IMR-90 (cell line): ENCODE data around the gene COL4A1. TPM values are rescaled to one million over a fixed set of nuclear protein-coding genes. Genes with fewer than 3 reads are reported as not detected.

ENCODE experiments used
- ATAC-seq: fragments of 200-7000 bp; cut with Tn5 transposase; 2 replicates; pipeline ENCODE4 v1.9.1; 2020; ENCODE audit warnings: low read depth, mild to moderate bottlenecking, moderate library complexity
- BruUV-seq: library from RNA; stranded (reverse); fragments of 400-500 nt; replicated peaks from 2 replicates; lab custom pipeline; 2021; lab: Mats Ljungman, UMichigan
- CTCF ChIA-PET: fragments of 300-600 bp; formaldehyde crosslinking; extraction: SDS; loops from one replicate; lab custom pipeline; 2021; ENCODE audit warnings: antibody characterized with exemption; lab: Yijun Ruan, JAX
- POLR2A ChIA-PET: fragments of 300-600 bp; sonication (Branson Sonifier 250); formaldehyde crosslinking; loops from one replicate; lab custom pipeline; 2022; ENCODE audit warnings: antibody characterized with exemption; ENCODE audit not compliant: unreplicated experiment; lab: Charles Lee
- DNase-seq: peaks from one replicate; pipeline ENCODE4 v3.0.0; 2013
- H2AFZ ChIP-seq: replicated peaks from 2 replicates; pipeline ENCODE3; 2013; ENCODE audit warnings: low read length, mild to moderate bottlenecking; ENCODE audit not compliant: poor library complexity
- H2AK5ac ChIP-seq: 2 replicates; pipeline ENCODE4 v1.6.1; 2013; ENCODE audit warnings: low read depth, low read length, inconsistent platforms
- H2AK9ac ChIP-seq: replicated peaks from 2 replicates; pipeline ENCODE3; 2013; ENCODE audit warnings: mild to moderate bottlenecking, low read depth, low read length, moderate library complexity; ENCODE audit not compliant: poor library complexity
- H2BK120ac ChIP-seq: 2 replicates; pipeline ENCODE4 v1.6.1; 2013; ENCODE audit warnings: low read depth, low read length, inconsistent platforms
- H2BK15ac ChIP-seq: 3 replicates; pipeline ENCODE4 v1.6.1; 2013; ENCODE audit warnings: low read depth, low read length, inconsistent platforms
- H2BK20ac ChIP-seq: 2 replicates; pipeline ENCODE4 v1.6.1; 2013; ENCODE audit warnings: low read depth, mild to moderate bottlenecking, inconsistent platforms, low read length, moderate library complexity
- H2BK5ac ChIP-seq: 2 replicates; pipeline ENCODE4 v1.6.1; 2013; ENCODE audit warnings: mild to moderate bottlenecking, low read depth, low read length, inconsistent platforms; ENCODE audit not compliant: poor library complexity, severe bottlenecking
- H3K14ac ChIP-seq: replicated peaks from 2 replicates; pipeline ENCODE4 v1.6.1; 2013; ENCODE audit warnings: low read depth, low read length, inconsistent platforms
- H3K18ac ChIP-seq: 2 replicates; pipeline ENCODE4 v1.6.1; 2013; ENCODE audit warnings: low read depth, low read length, control low read depth
- H3K23ac ChIP-seq: 2 replicates; pipeline ENCODE4 v1.6.1; 2013; ENCODE audit warnings: low read depth, low read length, inconsistent platforms
- H3K27ac ChIP-seq: 2 replicates; pipeline ENCODE4 v1.5.1; 2013; ENCODE audit warnings: mild to moderate bottlenecking, control low read depth, low read length; ENCODE audit not compliant: insufficient read depth
- H3K27me3 ChIP-seq: 2 replicates; pipeline ENCODE4 v1.6.1; 2013; ENCODE audit warnings: low read length; ENCODE audit not compliant: control insufficient read depth, insufficient read depth
- H3K36me3 ChIP-seq: 2 replicates; pipeline ENCODE4 v1.6.1; 2013; ENCODE audit warnings: low read length, mixed read lengths; ENCODE audit not compliant: control insufficient read depth, insufficient read depth
- H3K4ac ChIP-seq: 2 replicates; pipeline ENCODE4 v1.6.1; 2013; ENCODE audit warnings: low read depth, low read length, inconsistent platforms
- H3K4me1 ChIP-seq: 2 replicates; pipeline ENCODE4 v1.6.1; 2013; ENCODE audit warnings: low read length, mixed read lengths; ENCODE audit not compliant: control insufficient read depth, insufficient read depth
- H3K4me2 ChIP-seq: 2 replicates; pipeline ENCODE4 v1.6.1; 2013; ENCODE audit warnings: low read depth, mild to moderate bottlenecking, control low read depth, low read length, moderate library complexity
- H3K4me3 ChIP-seq: 2 replicates; pipeline ENCODE4 v1.5.1; 2013; ENCODE audit warnings: low read depth, mild to moderate bottlenecking, control low read depth, low read length, moderate library complexity; ENCODE audit not compliant: insufficient read depth
- H3K56ac ChIP-seq: 2 replicates; pipeline ENCODE4 v1.6.1; 2013; ENCODE audit warnings: low read length, inconsistent platforms; ENCODE audit not compliant: insufficient read depth; ENCODE audit errors: extremely low read depth
- H3K79me1 ChIP-seq, 2 experiments: 2 replicates each; pipeline ENCODE4 v1.6.1; 2013; ENCODE audit warnings: low read length in 2 of 2, inconsistent platforms in 1 of 2, low read depth in 1 of 2
- H3K9ac ChIP-seq: 2 replicates; pipeline ENCODE4 v1.6.1; 2013; ENCODE audit warnings: low read depth, low read length, control low read depth
- H3K9me1 ChIP-seq: 2 replicates; pipeline ENCODE4 v1.6.1; 2013; ENCODE audit warnings: low read length, inconsistent platforms; ENCODE audit not compliant: insufficient read depth
- H3K9me3 ChIP-seq: 2 replicates; pipeline ENCODE4 v1.6.1; 2013; ENCODE audit warnings: low read length; ENCODE audit not compliant: control insufficient read depth, insufficient read depth
- H4K20me1 ChIP-seq: 2 replicates; pipeline ENCODE4 v1.6.1; 2013; ENCODE audit warnings: low read length, inconsistent platforms; ENCODE audit not compliant: insufficient read depth
- H4K5ac ChIP-seq: 2 replicates; pipeline ENCODE4 v1.6.1; 2013; ENCODE audit warnings: mild to moderate bottlenecking, low read depth, low read length, control low read depth
- H4K8ac ChIP-seq, 2 experiments: 2 replicates each; pipeline ENCODE4 v1.6.1; 2013; ENCODE audit warnings: low read depth in 2 of 2, low read length in 2 of 2, control low read depth in 1 of 2, inconsistent platforms in 1 of 2
- H4K91ac ChIP-seq: 2 replicates; pipeline ENCODE4 v1.6.1; 2013; ENCODE audit warnings: low read depth, low read length, inconsistent platforms; ENCODE audit not compliant: insufficient read depth
- BHLHE40 ChIP-seq: fragments of 150-350 bp; IDR thresholded peaks from 2 replicates; pipeline ENCODE4 v1.6.1; 2016; ENCODE audit warnings: mild to moderate bottlenecking, low read depth, low read length
- CEBPB ChIP-seq: IDR thresholded peaks from 2 replicates; pipeline ENCODE4 v1.6.1; 2012; ENCODE audit warnings: low read depth, low read length, improper control_type of control experiment
- CHD1 ChIP-seq: IDR thresholded peaks from 2 replicates; pipeline ENCODE4 v1.6.1; 2012; ENCODE audit warnings: low read depth, low read length, improper control_type of control experiment
- FOS ChIP-seq: fragments of 150-350 bp; IDR thresholded peaks from 2 replicates; pipeline ENCODE4 v1.6.1; 2016; ENCODE audit warnings: low read depth, low read length
- MAFK ChIP-seq: IDR thresholded peaks from 2 replicates; pipeline ENCODE4 v1.6.1; 2012; ENCODE audit warnings: low read depth, low read length, improper control_type of control experiment
- MXI1 ChIP-seq: IDR thresholded peaks from 2 replicates; pipeline ENCODE4 v1.6.1; 2012; ENCODE audit warnings: low read depth, mild to moderate bottlenecking, low read length, moderate library complexity, borderline replicate concordance
- NFE2L2 ChIP-seq: fragments of 150-350 bp; IDR thresholded peaks from 2 replicates; pipeline ENCODE4 v1.6.1; 2016; ENCODE audit warnings: low read depth, mild to moderate bottlenecking, low read length
- POLR2A ChIP-seq: IDR thresholded peaks from 2 replicates; pipeline ENCODE4 v1.6.1; 2012; ENCODE audit warnings: mild to moderate bottlenecking, low read depth, low read length
- RAD21 ChIP-seq: IDR thresholded peaks from 2 replicates; pipeline ENCODE4 v1.6.1; 2012; ENCODE audit warnings: low read length, improper control_type of control experiment
- RCOR1 ChIP-seq: IDR thresholded peaks from 2 replicates; pipeline ENCODE4 v1.6.1; 2012; ENCODE audit warnings: mild to moderate bottlenecking, low read length, improper control_type of control experiment; ENCODE audit not compliant: insufficient replicate concordance
- SMC3 ChIP-seq: fragments of 150-350 bp; IDR thresholded peaks from 2 replicates; pipeline ENCODE4 v1.6.1; 2016; ENCODE audit warnings: low read depth, mild to moderate bottlenecking, antibody characterized with exemption, low read length, moderate library complexity
- WGBS, 2 experiments: methylation state at CpG; one replicate each; pipeline versions ENCODE4 v1.1.5 to v1.1.7; 2013; ENCODE audit warnings: missing lambda C conversion rate in 2 of 2; ENCODE audit not compliant: insufficient read length in 1 of 2; ENCODE audit errors: extremely low coverage in 2 of 2; 5-methylcytosine and 5-hydroxymethylcytosine counted together
- dilution Hi-C: fragments of 300-500 bp; cut with HindIII; formaldehyde crosslinking; loops from one replicate; pipeline ENCODE4 v1.14.3; 2018; ENCODE audit warnings: low sequenced_read_pairs; ENCODE audit not compliant: unreplicated experiment
- in situ Hi-C: fragments of 300-500 bp; cut with MboI; formaldehyde crosslinking; loops from 3 replicates; pipeline ENCODE4 v1.14.3; 2019; ENCODE audit warnings: low sequenced_read_pairs, inconsistent platforms, mixed read lengths
- intact Hi-C: fragments of 100-400 bp; cut with micrococcal nuclease; formaldehyde crosslinking; loops from 2 replicates; pipeline ENCODE4 v1.10.0; 2022
- polyA plus RNA-seq, 3 experiments: library from polyadenylated mRNA; depleted of rRNA; stranded (reverse); fragments of >200 nt; gene quantifications; 2 replicates each; pipeline ENCODE4 v1.2.3, GENCODE V29; 2012; ENCODE audit warnings: low replicate concordance in 1 of 3
- total RNA-seq: library from RNA; depleted of rRNA; stranded (reverse); fragments of >200 nt; gene quantifications from 2 replicates; pipeline ENCODE4 v1.2.3, GENCODE V29; 2012
- TF ChIP-seq, protein P1 (sequence below): conservative IDR thresholded peaks from 2 replicates; pipeline ENCODE4 v1.5.1; 2012; ENCODE audit warnings: mild to moderate bottlenecking, low read depth, low read length, improper control_type of control experiment
- TF ChIP-seq, protein P2 (sequence below): fragments of 150-350 bp; IDR thresholded peaks from 2 replicates; pipeline ENCODE4 v1.6.1; 2016; ENCODE audit warnings: low read depth, mild to moderate bottlenecking, low read length, moderate library complexity, borderline replicate concordance
- TF ChIP-seq, protein P3 (sequence below): fragments of 150-350 bp; IDR thresholded peaks from 2 replicates; pipeline ENCODE4 v1.6.1; 2017; ENCODE audit warnings: mild to moderate bottlenecking, antibody characterized with exemption, low read length, low read depth

The COL4A1 gene
- total and polyA plus RNA-seq, 2 of the 4 experiments (the other 2 are of a cell fraction): 230 to 337 TPM

DNA sequence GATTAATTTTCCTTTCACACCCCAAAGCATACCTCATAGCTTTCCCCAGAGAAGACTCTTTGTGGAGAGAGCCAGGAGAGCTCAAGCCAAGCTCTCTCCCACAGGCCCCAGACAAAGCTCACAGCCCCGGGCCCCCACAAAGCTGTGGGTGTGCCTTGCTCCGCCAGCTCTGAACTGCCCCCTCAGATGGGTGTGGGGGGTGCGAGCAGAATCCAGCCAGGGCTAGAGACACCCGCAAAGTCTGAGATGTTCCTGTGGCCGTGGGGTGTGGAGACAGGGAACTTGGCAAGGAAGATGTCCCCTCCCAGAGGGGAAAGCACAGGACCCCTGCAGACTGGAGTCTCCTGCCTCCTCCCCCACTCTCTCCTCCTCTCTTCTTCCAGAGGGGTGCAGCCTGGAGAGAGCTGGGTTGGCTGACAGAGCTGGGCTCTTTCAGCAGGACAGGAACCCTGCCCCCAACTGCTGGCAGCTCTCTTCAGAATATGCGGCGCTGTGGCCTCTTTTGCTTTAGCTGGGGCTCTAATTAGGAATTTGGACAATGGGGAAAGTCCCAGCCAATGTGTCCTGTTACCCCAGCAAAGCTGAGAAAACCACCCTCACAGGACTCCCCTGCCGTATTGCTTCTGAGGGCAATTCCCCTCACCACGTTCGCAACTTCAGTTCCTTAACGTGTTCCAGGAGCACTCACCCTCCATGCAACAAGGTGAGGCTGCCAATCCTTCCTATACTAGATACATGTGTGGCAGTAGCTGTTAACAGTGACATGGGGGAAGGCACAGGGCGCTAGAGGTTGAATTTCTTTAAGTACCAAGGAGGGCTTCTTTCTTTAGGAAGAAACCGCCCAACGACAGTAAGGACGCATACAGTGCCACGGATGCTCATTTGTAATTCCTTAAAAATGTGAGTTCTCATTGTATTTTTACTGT, 170.0 kb downstream of the COL4A1 start:
- no peaks in the 10 kb centered on the region for H3K36me3 ChIP-seq
- no peaks in the 10 kb centered on the region for H3K79me1 ChIP-seq
- H3K27me3 ChIP-seq: no peaks in the 10 kb centered on the region
- 0 out of 2 replicates have a peak overlapping the region, but pooled peaks have one; percentile 55 for H3K4ac ChIP-seq
- no peak overlapping the region for H2BK5ac ChIP-seq
- H2AK5ac ChIP-seq: peak overlapping the region; percentile 98
- peak overlapping the region in 1 of 2 experiments; percentile 38; a peak in 1 of 4 replicates for H4K8ac ChIP-seq
- peak overlapping the region; percentile 72 for H4K91ac ChIP-seq
- no peaks in the 10 kb centered on the region for H3K9me3 ChIP-seq
- in situ Hi-C loops (no loop called here), dilution Hi-C loops (no loop called here), intact Hi-C loops (no loop called here)
- ChIA-PET CTCF (interaction anchor here (1.1 kb wide), 1 partner anchor 13 kb away, joined by 4 read pairs; no protein-coding TSS in a partner anchor), POLR2A (no interaction called here)
- ATAC-seq (no peak), DNase-seq (no peak)
- peak overlapping the region; percentile 83 for H2BK20ac ChIP-seq
- peak overlapping the region; percentile 74; the same call in 1 of the 3 replicates for H2BK15ac ChIP-seq
- H3K56ac ChIP-seq: no peak overlapping the region; the same call in 1 of the 2 replicates
- H3K9ac ChIP-seq: no peak overlapping the region
- H3K9me1 ChIP-seq: no peaks in the 10 kb centered on the region; the same call in none of the 2 replicates
- no peak overlapping the region for H3K18ac ChIP-seq
- no peak overlapping the region for H4K5ac ChIP-seq
- H3K4me3 ChIP-seq: no peak overlapping the region
- peak overlapping the region; percentile 78 for H2BK120ac ChIP-seq
- peak overlapping the region; percentile 62 for H2AK9ac ChIP-seq
- no TSS peak for BruUV-seq
- peaks cover 5% of the 10 kb centered on the region for H3K4me1 ChIP-seq
- peak overlapping the region; percentile 72; the same call in 1 of the 2 replicates for H3K14ac ChIP-seq
- H3K27ac ChIP-seq: no peak overlapping the region
- H4K20me1 ChIP-seq: peaks cover 4% of the 10 kb centered on the region
- H2AFZ ChIP-seq: peak overlapping the region; percentile 36
- H3K4me2 ChIP-seq: no peak overlapping the region
- peak overlapping the region; percentile 44; the same call in 1 of the 2 replicates for H3K23ac ChIP-seq
- WGBS, 2 experiments: 20% methylated on average over 1 of the region's 16 CpGs; no CpG with 5 or more reads in 1 of the 2 experiments
- TF ChIP-seq, protein P1, sequence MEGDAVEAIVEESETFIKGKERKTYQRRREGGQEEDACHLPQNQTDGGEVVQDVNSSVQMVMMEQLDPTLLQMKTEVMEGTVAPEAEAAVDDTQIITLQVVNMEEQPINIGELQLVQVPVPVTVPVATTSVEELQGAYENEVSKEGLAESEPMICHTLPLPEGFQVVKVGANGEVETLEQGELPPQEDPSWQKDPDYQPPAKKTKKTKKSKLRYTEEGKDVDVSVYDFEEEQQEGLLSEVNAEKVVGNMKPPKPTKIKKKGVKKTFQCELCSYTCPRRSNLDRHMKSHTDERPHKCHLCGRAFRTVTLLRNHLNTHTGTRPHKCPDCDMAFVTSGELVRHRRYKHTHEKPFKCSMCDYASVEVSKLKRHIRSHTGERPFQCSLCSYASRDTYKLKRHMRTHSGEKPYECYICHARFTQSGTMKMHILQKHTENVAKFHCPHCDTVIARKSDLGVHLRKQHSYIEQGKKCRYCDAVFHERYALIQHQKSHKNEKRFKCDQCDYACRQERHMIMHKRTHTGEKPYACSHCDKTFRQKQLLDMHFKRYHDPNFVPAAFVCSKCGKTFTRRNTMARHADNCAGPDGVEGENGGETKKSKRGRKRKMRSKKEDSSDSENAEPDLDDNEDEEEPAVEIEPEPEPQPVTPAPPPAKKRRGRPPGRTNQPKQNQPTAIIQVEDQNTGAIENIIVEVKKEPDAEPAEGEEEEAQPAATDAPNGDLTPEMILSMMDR: no peak
- TF ChIP-seq POLR2A (no peak), RAD21 (no peak), CEBPB (no peak), NFE2L2 (no peak), MAFK (no peak), BHLHE40 (no peak), CHD1 (no peak), FOS (no peak), RCOR1 (no peak), MXI1 (no peak), SMC3 (no peak)
- TF ChIP-seq, protein P2, sequence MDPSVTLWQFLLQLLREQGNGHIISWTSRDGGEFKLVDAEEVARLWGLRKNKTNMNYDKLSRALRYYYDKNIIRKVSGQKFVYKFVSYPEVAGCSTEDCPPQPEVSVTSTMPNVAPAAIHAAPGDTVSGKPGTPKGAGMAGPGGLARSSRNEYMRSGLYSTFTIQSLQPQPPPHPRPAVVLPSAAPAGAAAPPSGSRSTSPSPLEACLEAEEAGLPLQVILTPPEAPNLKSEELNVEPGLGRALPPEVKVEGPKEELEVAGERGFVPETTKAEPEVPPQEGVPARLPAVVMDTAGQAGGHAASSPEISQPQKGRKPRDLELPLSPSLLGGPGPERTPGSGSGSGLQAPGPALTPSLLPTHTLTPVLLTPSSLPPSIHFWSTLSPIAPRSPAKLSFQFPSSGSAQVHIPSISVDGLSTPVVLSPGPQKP: no peak
- TF ChIP-seq, protein P3, sequence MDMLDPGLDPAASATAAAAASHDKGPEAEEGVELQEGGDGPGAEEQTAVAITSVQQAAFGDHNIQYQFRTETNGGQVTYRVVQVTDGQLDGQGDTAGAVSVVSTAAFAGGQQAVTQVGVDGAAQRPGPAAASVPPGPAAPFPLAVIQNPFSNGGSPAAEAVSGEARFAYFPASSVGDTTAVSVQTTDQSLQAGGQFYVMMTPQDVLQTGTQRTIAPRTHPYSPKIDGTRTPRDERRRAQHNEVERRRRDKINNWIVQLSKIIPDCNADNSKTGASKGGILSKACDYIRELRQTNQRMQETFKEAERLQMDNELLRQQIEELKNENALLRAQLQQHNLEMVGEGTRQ: no peak
